NB4 (cell line): Measurements from ENCODE around the gene PRCC.

Experiments
- DNase-seq: peaks from one replicate; pipeline ENCODE4 v3.0.0; 2010; ENCODE audit warnings: low read depth
- H3K4me3 ChIP-seq: one replicate; pipeline ENCODE4 v1.5.1; 2011; ENCODE audit warnings: mild to moderate bottlenecking, low read depth, low read length, moderate library complexity
- CTCF ChIP-seq: IDR thresholded peaks from one replicate; pipeline ENCODE4 v1.5.1; 2012; ENCODE audit warnings: low read depth, low read length
- MAX ChIP-seq: IDR thresholded peaks from 2 replicates; pipeline ENCODE4 v1.6.1; 2011; ENCODE audit warnings: low read depth, low read length
- MYC ChIP-seq: IDR thresholded peaks from 2 replicates; pipeline ENCODE4 v1.6.1; 2011; ENCODE audit warnings: low read depth, low read length
- POLR2A ChIP-seq: IDR thresholded peaks from 2 replicates; pipeline ENCODE4 v1.6.1; 2011; ENCODE audit warnings: mild to moderate bottlenecking; ENCODE audit not compliant: insufficient read length; ENCODE audit errors: extremely low read depth

Gene PRCC

GRCh38 chr1:156750191-156750672 is 17.1 kb upstream of the PRCC start:
- DNase-seq: peak; percentile 88
- TF ChIP-seq MAX (peak; percentile 46; the same call in 1 of the 2 replicates), POLR2A (no peak), CTCF (no peak), MYC (peak; percentile 54)
- H3K4me3 ChIP-seq: peak overlapping the region; percentile 99

GRCh38 chr1:156750711-156751450 is 16.5 kb upstream of the PRCC start:
- peak overlapping the region; percentile 99 for H3K4me3 ChIP-seq
- TF ChIP-seq MYC (peak; percentile 78), MAX (peak; percentile 57), CTCF (no peak)
- peak; percentile 74 for DNase-seq

GRCh38 chr1:156751451-156751756 is 15.9 kb upstream of the PRCC start, which contains the start of gene HDGF:
HDGF (minus strand) TSS chr1:156751675; CDS start chr1:156751429, 246 bp downstream.
- no peak for TF ChIP-seq MYC
- no peak for TF ChIP-seq CTCF
- no peak for TF ChIP-seq POLR2A
- no peak for TF ChIP-seq MAX
- H3K4me3 ChIP-seq: peak within 1 kb of the TSS; percentile 99
- DNase-seq: no peak

- TF ChIP-seq CTCF: no peak
- TF ChIP-seq MYC: peak; percentile 78; the same call in 1 of the 2 replicates
- peak; percentile 69 for TF ChIP-seq POLR2A
- TF ChIP-seq MAX: peak; percentile 84
- peak; percentile 99 for DNase-seq
- H3K4me3 ChIP-seq: peak overlapping the region; percentile 99
Observed at GRCh38 chr1:156751757-156752481, 15.4 kb upstream of the PRCC start.

- TF ChIP-seq POLR2A: no peak
- peak; percentile 21; the same call in 1 of the 2 replicates for TF ChIP-seq MAX
- DNase-seq: peak; percentile 44
- H3K4me3 ChIP-seq: peak overlapping the region; percentile 82
Observed at GRCh38 chr1:156752843-156753482, 14.4 kb upstream of the PRCC start.

- no peak for TF ChIP-seq MAX
- TF ChIP-seq CTCF: no peak
- no peak for TF ChIP-seq POLR2A
- DNase-seq: no peak
- H3K4me3 ChIP-seq: no peak overlapping the region
Observed at GRCh38 chr1:156754219-156754618, 13.1 kb upstream of the PRCC start.
